ENCODE data around the gene NBDY. TPM values are rescaled to one million over a fixed set of nuclear protein-coding genes. Genes with fewer than 3 reads are reported as not detected.
"Not testable (repeated sequence)": the region's sequence is repeated elsewhere in the genome, so short reads cannot be mapped to it uniquely, and the experiment has no call there.

NBDY gene
- total RNA-seq, 1 experiment from 2014 or later = 44.7 TPM

DNA sequence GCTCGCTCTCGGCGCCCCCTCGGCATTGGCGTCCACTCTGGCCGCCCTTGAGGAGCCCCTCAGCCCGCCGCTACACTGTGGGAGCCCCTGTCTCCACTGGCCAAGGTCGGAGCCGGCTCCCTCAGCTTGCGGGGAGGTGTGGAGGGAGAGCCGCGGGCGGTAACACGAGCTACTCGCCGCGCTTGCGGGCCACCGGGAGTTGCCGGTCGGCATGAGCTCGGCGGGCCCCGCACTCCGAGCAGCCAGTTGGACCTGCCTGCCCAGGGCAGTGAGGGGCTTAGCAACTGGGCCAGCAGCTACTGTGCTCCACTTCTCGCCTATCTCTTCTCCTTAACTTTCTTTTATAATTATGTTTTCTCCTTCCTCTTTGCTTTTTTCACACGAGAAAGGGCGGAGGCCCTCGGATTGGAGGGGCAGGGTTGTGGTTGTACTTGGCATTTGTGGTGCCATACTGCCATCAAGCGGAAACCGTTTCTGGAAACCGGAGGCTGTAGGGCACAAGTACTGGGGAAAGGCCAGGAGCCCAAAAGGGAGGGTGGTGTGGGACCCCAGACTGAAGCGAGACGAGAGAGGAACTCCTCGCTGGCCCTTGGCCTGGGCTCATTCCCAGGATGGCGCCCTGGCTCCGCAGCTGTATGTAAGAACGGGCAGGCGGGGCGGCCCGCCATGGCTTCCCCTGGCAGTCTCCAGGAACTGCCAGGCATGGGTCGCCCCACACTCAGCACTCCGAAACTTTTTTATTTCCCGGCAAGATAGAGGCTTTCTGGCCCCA lies 38.5 kb downstream of the NBDY start:
- DNase-seq (ENCODE audit: low spot score); CTCF ChIA-PET; H3K27me3 Mint-ChIP-seq (ENCODE audit: low read depth); ATAC-seq; H3K36me3 Mint-ChIP-seq; POLR2A ChIA-PET; H3K27ac Mint-ChIP-seq; H3K9me3 Mint-ChIP-seq; H3K4me3 Mint-ChIP-seq: not testable (repeated sequence)
- H3K4me1 Mint-ChIP-seq = peaks cover 20% of the 10 kb centered on the region

GRCh38 chrX:56768120-56768660 lies 39.1 kb downstream of the NBDY start:
- CTCF ChIA-PET; H3K4me3 Mint-ChIP-seq; H3K27ac Mint-ChIP-seq; H3K36me3 Mint-ChIP-seq; POLR2A ChIA-PET; ATAC-seq; DNase-seq (ENCODE audit: low spot score); H3K9me3 Mint-ChIP-seq; H3K27me3 Mint-ChIP-seq (ENCODE audit: low read depth): not testable (repeated sequence)
- peaks cover 20% of the 10 kb centered on the region for H3K4me1 Mint-ChIP-seq

GRCh38 chrX:56772675-56773521 lies 43.9 kb downstream of the NBDY start:
- H3K4me3 Mint-ChIP-seq; CTCF ChIA-PET; DNase-seq (ENCODE audit: low spot score); H3K4me1 Mint-ChIP-seq; H3K27ac Mint-ChIP-seq; H3K36me3 Mint-ChIP-seq; H3K27me3 Mint-ChIP-seq (ENCODE audit: low read depth); POLR2A ChIA-PET; H3K9me3 Mint-ChIP-seq: not testable (repeated sequence)
- ATAC-seq = peak; percentile 58

GRCh38 chrX:56773522-56774060 lies 44.5 kb downstream of the NBDY start:
- H3K9me3 Mint-ChIP-seq; H3K27ac Mint-ChIP-seq; H3K27me3 Mint-ChIP-seq (ENCODE audit: low read depth); DNase-seq (ENCODE audit: low spot score); H3K36me3 Mint-ChIP-seq; H3K4me3 Mint-ChIP-seq; H3K4me1 Mint-ChIP-seq; POLR2A ChIA-PET; ATAC-seq; CTCF ChIA-PET: not testable (repeated sequence)

GRCh38 chrX:56778099-56778923 lies 49.3 kb downstream of the NBDY start:
- DNase-seq (ENCODE audit: low spot score); H3K36me3 Mint-ChIP-seq; H3K4me3 Mint-ChIP-seq; H3K9me3 Mint-ChIP-seq; CTCF ChIA-PET; POLR2A ChIA-PET; H3K27me3 Mint-ChIP-seq (ENCODE audit: low read depth); H3K27ac Mint-ChIP-seq; H3K4me1 Mint-ChIP-seq: not testable (repeated sequence)
- ATAC-seq = peak; percentile 67

- H3K27me3 Mint-ChIP-seq (ENCODE audit: low read depth); ATAC-seq; CTCF ChIA-PET; POLR2A ChIA-PET; H3K36me3 Mint-ChIP-seq; DNase-seq (ENCODE audit: low spot score); H3K4me3 Mint-ChIP-seq; H3K4me1 Mint-ChIP-seq; H3K9me3 Mint-ChIP-seq; H3K27ac Mint-ChIP-seq: not testable (repeated sequence)
Measured at GRCh38 chrX:56778924-56779468, 50.0 kb downstream of the NBDY start.

GRCh38 chrX:56780681-56781649 lies 51.9 kb downstream of the NBDY start:
- H3K27me3 Mint-ChIP-seq (ENCODE audit: low read depth); H3K9me3 Mint-ChIP-seq; H3K36me3 Mint-ChIP-seq; H3K4me3 Mint-ChIP-seq; ATAC-seq; DNase-seq (ENCODE audit: low spot score); CTCF ChIA-PET; POLR2A ChIA-PET: not testable (repeated sequence)
- H3K27ac Mint-ChIP-seq = peak overlapping the region; percentile 27; the same call in 1 of the 2 replicates
- H3K4me1 Mint-ChIP-seq = peaks cover 18% of the 10 kb centered on the region
